Gastroesophageal sphincter (tissue), 4 donors: ENCODE results near the gene GPHN. TPM values are rescaled to one million over a fixed set of nuclear protein-coding genes. Genes with fewer than 3 reads are reported as not detected.
A peak's percentile ranks its signal among the peaks of the same experiment; 100 is the strongest.

ENCODE experiments used
- ATAC-seq: fragments of 150-250 bp; one replicate; pipeline ENCODE4 v1.9.1; 2016; ENCODE audit warnings: mild to moderate bottlenecking, moderate library complexity
- H3K27ac ChIP-seq, 4 donors: fragments of 200-600 bp; sonication (generic) in 3 of 4; 1 replicate in 3 of 4; 2 replicates in 1 of 4; pipeline ENCODE4 v1.5.1; 2016 to 2019
- H3K27me3 ChIP-seq: fragments of 200-600 bp; sonication (generic); one replicate; pipeline ENCODE4 v1.5.1; 2019
- H3K36me3 ChIP-seq, 2 donors: fragments of 200-600 bp; sonication (generic); one replicate each; pipeline ENCODE4 v1.5.1; 2019; ENCODE audit warnings: control low read depth in 1 of 2
- H3K4me1 ChIP-seq, 3 donors: fragments of 200-600 bp; sonication (generic); 1 replicate in 2 of 3; 2 replicates in 1 of 3; pipeline ENCODE4 v1.5.1; 2016 to 2019; ENCODE audit warnings: control low read depth in 2 of 3
- H3K4me3 ChIP-seq, 2 donors: fragments of 200-600 bp; sonication (generic); one replicate each; pipeline ENCODE4 v1.5.1; 2019; ENCODE audit warnings: mild to moderate bottlenecking in 1 of 2, moderate library complexity in 1 of 2
- H3K9me3 ChIP-seq, 3 donors: fragments of 200-600 bp; sonication (generic); one replicate each; pipeline ENCODE4 v1.5.1; 2017 to 2019; ENCODE audit warnings: control low read depth in 2 of 3
- CTCF ChIP-seq, 4 experiments: fragments of 200-600 bp in 2 of 4; fragments of 450-650 bp in 2 of 4; sonication (generic) in 1 of 4; IDR thresholded peaks; one replicate each; pipeline ENCODE4 v1.5.1; 2017 to 2019; ENCODE audit warnings: antibody characterized with exemption in 4 of 4, mild to moderate bottlenecking in 2 of 4, moderate library complexity in 2 of 4
- EP300 ChIP-seq: sonication (generic); formaldehyde crosslinking; IDR thresholded peaks from one replicate; pipeline ENCODE4 v1.6.1; 2017; ENCODE audit warnings: antibody characterized with exemption, mild to moderate bottlenecking
- POLR2A ChIP-seq, 2 donors: fragments of 450-650 bp; IDR thresholded peaks; one replicate each; pipeline ENCODE4 v1.6.1; 2017; ENCODE audit warnings: antibody characterized with exemption in 2 of 2, mild to moderate bottlenecking in 2 of 2, moderate library complexity in 1 of 2
- POLR2AphosphoS5 ChIP-seq: sonication (generic); formaldehyde crosslinking; IDR thresholded peaks from one replicate; pipeline ENCODE4 v1.6.1; 2017; ENCODE audit warnings: antibody characterized with exemption
- WGBS, 2 donors: methylation state at CpG; one replicate each; pipeline ENCODE4 v1.1.5; 2018; ENCODE audit warnings: low coverage in 1 of 2; 5-methylcytosine and 5-hydroxymethylcytosine counted together
- total RNA-seq, 4 donors: library from RNA; depleted of rRNA; stranded (reverse); fragments of >200 nt; gene quantifications; one replicate each; pipeline ENCODE4 v1.1.0, GENCODE V29; 2016

GPHN gene
- total RNA-seq, 4 donors from 2014 or later = 13.1 to 16.5 (median 14.7) TPM

GRCh38 chr14:66483322-66483721 lies 24.6 kb upstream of the GPHN start:
- TF ChIP-seq POLR2AphosphoS5 (peak; percentile 54), EP300 (no peak)
- H3K27me3 ChIP-seq = no peaks in the 10 kb centered on the region
- no peak overlapping the region for H3K4me3 ChIP-seq
- H3K4me1 ChIP-seq = peaks cover 0 to 8% (median 0%) of the 10 kb centered on the region in 3 donors
- WGBS, 2 donors = 13 to 14% methylated on average over 1 of the region's 1 CpG
- H3K27ac ChIP-seq = no peak overlapping the region
- no peaks in the 10 kb centered on the region for H3K36me3 ChIP-seq
- no peak for ATAC-seq
- H3K9me3 ChIP-seq = no peaks in the 10 kb centered on the region

- Histone ChIP-seq H3K27ac (no peak overlapping the region), H3K4me3 (no peak overlapping the region), H3K4me1 (peaks cover 0 to 8% (median 0%) of the 10 kb centered on the region in 3 donors), H3K27me3 (no peaks in the 10 kb centered on the region), H3K9me3 (no peaks in the 10 kb centered on the region), H3K36me3 (no peaks in the 10 kb centered on the region)
- 84 to 93% methylated on average over 3 of the region's 3 CpGs for WGBS, 2 donors
- ATAC-seq = no peak
- TF ChIP-seq POLR2A (IDR thresholded peaks at IDR 0.05) = no peak
- no peak for TF ChIP-seq POLR2AphosphoS5
- no peak for TF ChIP-seq EP300
- TF ChIP-seq CTCF (IDR thresholded peaks at IDR 0.05) = no peak
Measured at GRCh38 chr14:66485029-66485428, 22.9 kb upstream of the GPHN start.

- Histone ChIP-seq H3K9me3 (no peaks in the 10 kb centered on the region), H3K27ac (no peak within 1 kb of the TSS), H3K4me3 (no peak within 1 kb of the TSS), H3K27me3 (no peaks in the 10 kb centered on the region), H3K36me3 (no peaks in the 10 kb centered on the region), H3K4me1 (peaks cover 0 to 8% (median 0%) of the 10 kb centered on the region in 3 donors)
- WGBS, 2 donors = 68 to 72% methylated on average over 2 of the region's 2 CpGs
- no peak for ATAC-seq
- TF ChIP-seq CTCF (IDR thresholded peaks at IDR 0.05) (no peak), POLR2A (IDR thresholded peaks at IDR 0.05) (no peak), EP300 (no peak), POLR2AphosphoS5 (no peak)
Measured at GRCh38 chr14:66485910-66486421, 22.0 kb upstream of the GPHN start, which contains the start of gene CCDC196. TSS of gene CCDC196 (plus strand) at chr14:66486371. CDS start at chr14:66486503, 132 bp downstream.

GRCh38 chr14:66487164-66487563 lies 20.8 kb upstream of the GPHN start:
- 64 to 73% methylated on average over 2 of the region's 2 CpGs for WGBS, 2 donors
- H3K4me1 ChIP-seq = peaks cover 0 to 8% (median 0%) of the 10 kb centered on the region in 3 donors
- no peak for TF ChIP-seq EP300
- TF ChIP-seq POLR2AphosphoS5 = no peak
- TF ChIP-seq CTCF (IDR thresholded peaks at IDR 0.05) = no peak
- TF ChIP-seq POLR2A (IDR thresholded peaks at IDR 0.05) = no peak
- no peak overlapping the region for H3K4me3 ChIP-seq
- H3K27ac ChIP-seq = no peak overlapping the region
- ATAC-seq = no peak
- no peaks in the 10 kb centered on the region for H3K9me3 ChIP-seq
- H3K36me3 ChIP-seq = no peaks in the 10 kb centered on the region
- no peaks in the 10 kb centered on the region for H3K27me3 ChIP-seq

GRCh38 chr14:66490143-66491111 lies 17.5 kb upstream of the GPHN start:
- Histone ChIP-seq H3K4me3 (no peak overlapping the region), H3K27me3 (no peaks in the 10 kb centered on the region), H3K9me3 (no peaks in the 10 kb centered on the region), H3K4me1 (no peaks in the 10 kb centered on the region), H3K27ac (no peak overlapping the region), H3K36me3 (no peaks in the 10 kb centered on the region)
- TF ChIP-seq EP300 (no peak), CTCF (IDR thresholded peaks at IDR 0.05) (no peak), POLR2AphosphoS5 (no peak), POLR2A (IDR thresholded peaks at IDR 0.05) (no peak)
- 70 to 81% methylated on average over 3 of the region's 3 CpGs for WGBS, 2 donors
- ATAC-seq = no peak
